Fibroblast of lung (primary cell): ENCODE data around the gene RHBG.

ENCODE experiments used
- CTCF ChIP-seq, 2 donors: IDR thresholded peaks in 1 of 2; conservative IDR thresholded peaks in 1 of 2; 1 replicate in 1 of 2; 2 replicates in 1 of 2; pipeline ENCODE4 v1.5.1; 2011 to 2012; ENCODE audit warnings: low read length in 2 of 2, control low read depth in 1 of 2, inconsistent platforms in 1 of 2, low read depth in 1 of 2, mild to moderate bottlenecking in 1 of 2
- EZH2 ChIP-seq: IDR thresholded peaks from 2 replicates; pipeline ENCODE4 v1.5.1; 2012; ENCODE audit warnings: low read length, control low read depth, mild to moderate bottlenecking; ENCODE audit errors: missing control alignments

GRCh38 chr1:156347331-156347730 lies 21.7 kb upstream of the RHBG start:
- TF ChIP-seq CTCF (conservative IDR thresholded peaks at IDR 0.05 in 1 of 2, IDR thresholded peaks at IDR 0.05 in 1 of 2; ENCODE audit: low read depth in 1 of 2, low read length in 2 of 2) (no peak), EZH2 (no peak)
